KOPT-K1 (cell line): ENCODE data around the gene SLC6A13.

Experiments used
- H3K27ac ChIP-seq: fragments of 200-600 bp; sonication (generic); 2 replicates; pipeline ENCODE4 v1.5.1; 2016; ENCODE audit warnings: antibody characterized with exemption, mild to moderate bottlenecking, low read depth, low read length; ENCODE audit not compliant: poor library complexity, severe bottlenecking
- H3K36me3 ChIP-seq: fragments of 200-600 bp; sonication (generic); 2 replicates; pipeline ENCODE4 v1.5.1; 2017; ENCODE audit warnings: antibody characterized with exemption, mild to moderate bottlenecking, low read length, moderate library complexity; ENCODE audit not compliant: insufficient read depth
- H3K9me3 ChIP-seq: fragments of 200-600 bp; sonication (generic); 2 replicates; pipeline ENCODE4 v1.5.1; 2017; ENCODE audit warnings: antibody characterized with exemption, low read length, mild to moderate bottlenecking; ENCODE audit not compliant: insufficient read depth, poor library complexity, severe bottlenecking

The SLC6A13 gene

GRCh38 chr12:179131-179884 lies 83.3 kb downstream of the SLC6A13 start:
- Histone ChIP-seq H3K27ac (no peak overlapping the region), H3K9me3 (no peaks in the 10 kb centered on the region), H3K36me3 (no peaks in the 10 kb centered on the region)

GRCh38 chr12:178829-179109 lies 83.9 kb downstream of the SLC6A13 start:
- Histone ChIP-seq H3K36me3 (no peaks in the 10 kb centered on the region), H3K9me3 (no peaks in the 10 kb centered on the region), H3K27ac (no peak overlapping the region)

- no peaks in the 10 kb centered on the region for H3K36me3 ChIP-seq
- no peaks in the 10 kb centered on the region for H3K9me3 ChIP-seq
- no peak overlapping the region for H3K27ac ChIP-seq
Observed at GRCh38 chr12:177980-178828, 84.4 kb downstream of the SLC6A13 start.

- no peaks in the 10 kb centered on the region for H3K36me3 ChIP-seq
- no peak overlapping the region for H3K27ac ChIP-seq
Observed at GRCh38 chr12:177336-177979, 85.2 kb downstream of the SLC6A13 start.

GRCh38 chr12:176321-177181 lies 86.1 kb downstream of the SLC6A13 start:
- no peaks in the 10 kb centered on the region for H3K36me3 ChIP-seq
- H3K9me3 ChIP-seq, result no peaks in the 10 kb centered on the region
- no peak overlapping the region for H3K27ac ChIP-seq

More at GRCh38 chr12:177336-177979, 85.2 kb downstream of the SLC6A13 start:
- no peaks in the 10 kb centered on the region for H3K9me3 ChIP-seq

- Histone ChIP-seq H3K36me3 (no peaks in the 10 kb centered on the region), H3K9me3 (no peaks in the 10 kb centered on the region), H3K27ac (no peak overlapping the region)
Observed at GRCh38 chr12:175759-176158, 86.9 kb downstream of the SLC6A13 start.

GRCh38 chr12:175250-175649 lies 87.4 kb downstream of the SLC6A13 start:
- Histone ChIP-seq H3K9me3 (no peaks in the 10 kb centered on the region), H3K27ac (no peak overlapping the region), H3K36me3 (no peaks in the 10 kb centered on the region)

GRCh38 chr12:174596-174995 lies 88.0 kb downstream of the SLC6A13 start:
- Histone ChIP-seq H3K36me3 (no peaks in the 10 kb centered on the region), H3K27ac (no peak overlapping the region), H3K9me3 (no peaks in the 10 kb centered on the region)

- Histone ChIP-seq H3K9me3 (no peaks in the 10 kb centered on the region), H3K36me3 (no peaks in the 10 kb centered on the region), H3K27ac (no peak overlapping the region)
Observed at GRCh38 chr12:174124-174523, 88.5 kb downstream of the SLC6A13 start.

GRCh38 chr12:172732-173161 lies 89.9 kb downstream of the SLC6A13 start:
- Histone ChIP-seq H3K36me3 (no peaks in the 10 kb centered on the region), H3K9me3 (no peaks in the 10 kb centered on the region), H3K27ac (no peak overlapping the region)

- Histone ChIP-seq H3K36me3 (no peaks in the 10 kb centered on the region), H3K9me3 (no peaks in the 10 kb centered on the region), H3K27ac (no peak overlapping the region)
Observed at GRCh38 chr12:171743-172676, 90.6 kb downstream of the SLC6A13 start.

- Histone ChIP-seq H3K9me3 (no peaks in the 10 kb centered on the region), H3K27ac (no peak overlapping the region), H3K36me3 (no peaks in the 10 kb centered on the region)
Observed at GRCh38 chr12:171276-171675, 91.4 kb downstream of the SLC6A13 start.
